Thoracic aorta (tissue), 2 donors: Measurements from ENCODE around the gene RGSL1. TPM values are rescaled to one million over a fixed set of nuclear protein-coding genes. Genes with fewer than 3 reads are reported as not detected.

ENCODE experiments used
- ATAC-seq: fragments of 150-250 bp; one replicate; pipeline ENCODE4 v1.8.0; 2017; ENCODE audit warnings: low read depth; ENCODE audit not compliant: insufficient number of reproducible peaks, low FRiP score
- DNase-seq: peaks from one replicate; pipeline ENCODE4 v3.0.0-alpha.2; 2020; ENCODE audit warnings: low spot score
- H3K27ac ChIP-seq, 2 donors: fragments of 200-600 bp; sonication (generic); 1 replicate in 1 of 2; 2 replicates in 1 of 2; pipeline ENCODE4 v1.5.1; 2016; ENCODE audit warnings: mild to moderate bottlenecking in 2 of 2, moderate library complexity in 2 of 2
- H3K27me3 ChIP-seq: fragments of 200-600 bp; sonication (generic); replicated peaks from 2 replicates; pipeline ENCODE4 v1.6.0; 2016; ENCODE audit warnings: mild to moderate bottlenecking; ENCODE audit not compliant: insufficient read depth
- H3K36me3 ChIP-seq: fragments of 200-600 bp; sonication (generic); one replicate; pipeline ENCODE4 v1.5.1; 2016
- H3K4me1 ChIP-seq, 2 donors: fragments of 200-600 bp; sonication (generic); 1 replicate in 1 of 2; 2 replicates in 1 of 2; pipeline versions ENCODE4 v1.5.1 to v1.6.0; 2016; ENCODE audit warnings: low read depth in 2 of 2, mild to moderate bottlenecking in 1 of 2; ENCODE audit not compliant: control insufficient read depth in 1 of 2
- H3K4me3 ChIP-seq: fragments of 200-600 bp; sonication (generic); 2 replicates; pipeline ENCODE4 v1.5.1; 2016; ENCODE audit warnings: mild to moderate bottlenecking
- H3K9me3 ChIP-seq: fragments of 200-600 bp; sonication (generic); 2 replicates; pipeline ENCODE4 v1.5.1; 2016
- total RNA-seq, 2 donors: library from RNA; depleted of rRNA; stranded (reverse); fragments of >200 nt; gene quantifications; one replicate each; pipeline versions ENCODE4 v1.1.0 to v1.2.3, GENCODE V29; 2016
- TF ChIP-seq, protein P1 (sequence below): fragments of 200-600 bp; sonication (generic); IDR thresholded peaks from one replicate; pipeline ENCODE4 v1.5.1; 2019; ENCODE audit warnings: antibody characterized with exemption

Gene RGSL1
- total RNA-seq, 2 donors from 2014 or later: not detected

DNA sequence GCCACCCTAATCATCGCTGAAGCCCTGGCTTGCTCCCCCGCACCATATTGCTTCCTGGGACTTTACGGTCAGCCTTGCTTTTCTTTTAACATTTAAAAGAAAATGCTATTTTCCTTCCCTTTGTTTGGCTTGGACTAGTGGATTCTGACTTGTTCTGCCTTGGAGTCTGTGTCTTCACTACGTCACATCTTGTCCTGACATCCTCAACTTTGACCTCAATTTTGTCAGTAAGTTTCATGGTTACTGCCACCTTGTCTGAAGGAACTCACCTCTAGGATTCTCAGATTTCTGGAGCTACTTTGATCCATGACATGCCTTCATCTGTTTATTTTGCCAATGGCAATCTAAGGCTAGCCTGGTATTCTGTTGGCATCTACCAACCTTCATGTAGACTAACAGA is 134.8 kb downstream of the RGSL1 start:
- no peak overlapping the region for H3K4me3 ChIP-seq
- peaks cover 18% of the 10 kb centered on the region for H3K36me3 ChIP-seq
- H3K27ac ChIP-seq: no peak overlapping the region
- DNase-seq: no peak
- TF ChIP-seq, protein P1, sequence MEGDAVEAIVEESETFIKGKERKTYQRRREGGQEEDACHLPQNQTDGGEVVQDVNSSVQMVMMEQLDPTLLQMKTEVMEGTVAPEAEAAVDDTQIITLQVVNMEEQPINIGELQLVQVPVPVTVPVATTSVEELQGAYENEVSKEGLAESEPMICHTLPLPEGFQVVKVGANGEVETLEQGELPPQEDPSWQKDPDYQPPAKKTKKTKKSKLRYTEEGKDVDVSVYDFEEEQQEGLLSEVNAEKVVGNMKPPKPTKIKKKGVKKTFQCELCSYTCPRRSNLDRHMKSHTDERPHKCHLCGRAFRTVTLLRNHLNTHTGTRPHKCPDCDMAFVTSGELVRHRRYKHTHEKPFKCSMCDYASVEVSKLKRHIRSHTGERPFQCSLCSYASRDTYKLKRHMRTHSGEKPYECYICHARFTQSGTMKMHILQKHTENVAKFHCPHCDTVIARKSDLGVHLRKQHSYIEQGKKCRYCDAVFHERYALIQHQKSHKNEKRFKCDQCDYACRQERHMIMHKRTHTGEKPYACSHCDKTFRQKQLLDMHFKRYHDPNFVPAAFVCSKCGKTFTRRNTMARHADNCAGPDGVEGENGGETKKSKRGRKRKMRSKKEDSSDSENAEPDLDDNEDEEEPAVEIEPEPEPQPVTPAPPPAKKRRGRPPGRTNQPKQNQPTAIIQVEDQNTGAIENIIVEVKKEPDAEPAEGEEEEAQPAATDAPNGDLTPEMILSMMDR: no peak
- no peaks in the 10 kb centered on the region for H3K27me3 ChIP-seq
- H3K9me3 ChIP-seq: no peaks in the 10 kb centered on the region
- ATAC-seq: no peak
- H3K4me1 ChIP-seq: peaks cover 12 to 31% of the 10 kb centered on the region in 2 donors

DNA sequence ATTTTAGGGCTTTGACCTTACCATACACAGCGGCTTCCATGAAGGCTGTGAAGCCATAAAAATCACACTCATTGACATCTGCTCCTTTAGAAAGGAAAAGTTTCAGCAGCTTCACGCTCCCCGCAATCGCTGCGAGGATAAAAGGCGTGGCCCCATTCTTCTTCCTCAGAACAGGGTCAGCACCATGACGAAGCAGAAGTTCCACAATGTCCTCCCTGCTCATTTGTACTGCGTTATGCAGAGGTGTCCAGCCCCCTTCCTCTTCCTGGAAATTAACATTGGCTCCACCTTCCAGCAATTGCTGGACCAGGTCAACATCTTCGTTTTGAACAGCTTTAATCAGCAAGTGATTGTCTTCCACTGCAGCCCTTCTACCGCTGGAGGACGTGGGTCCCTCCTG is 136.4 kb downstream of the RGSL1 start:
- H3K27ac ChIP-seq: no peak overlapping the region
- no peaks in the 10 kb centered on the region for H3K27me3 ChIP-seq
- no peak for DNase-seq
- H3K9me3 ChIP-seq: no peaks in the 10 kb centered on the region
- peaks cover 10% of the 10 kb centered on the region for H3K36me3 ChIP-seq
- no peak overlapping the region for H3K4me3 ChIP-seq
- TF ChIP-seq, protein P1: no peak
- no peak for ATAC-seq
- peaks cover 12 to 31% of the 10 kb centered on the region in 2 donors for H3K4me1 ChIP-seq

DNA sequence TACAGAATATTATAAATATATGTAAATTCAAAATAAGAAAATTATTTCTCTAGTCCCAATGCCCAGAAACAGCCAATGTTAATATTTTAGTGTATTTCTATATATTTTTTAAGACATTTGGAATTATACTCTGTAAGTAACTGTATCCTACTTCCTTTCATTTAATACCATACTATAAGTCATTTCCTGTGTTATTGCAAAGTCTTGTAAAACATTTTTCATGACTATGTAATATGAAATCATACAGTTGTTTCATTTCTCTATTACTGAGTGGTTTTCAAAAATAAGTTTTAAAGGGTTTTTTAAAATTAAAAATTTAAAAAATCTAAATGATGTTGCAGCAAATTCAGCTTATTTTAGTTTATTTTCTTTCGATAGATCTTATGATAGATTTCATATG is 137.1 kb downstream of the RGSL1 start:
- Histone ChIP-seq H3K9me3 (no peaks in the 10 kb centered on the region), H3K27ac (no peak overlapping the region), H3K27me3 (no peaks in the 10 kb centered on the region), H3K4me3 (no peak overlapping the region), H3K36me3 (peaks cover 5% of the 10 kb centered on the region), H3K4me1 (peaks cover 12 to 31% of the 10 kb centered on the region in 2 donors)
- TF ChIP-seq, protein P1: no peak
- DNase-seq: no peak
- no peak for ATAC-seq

DNA sequence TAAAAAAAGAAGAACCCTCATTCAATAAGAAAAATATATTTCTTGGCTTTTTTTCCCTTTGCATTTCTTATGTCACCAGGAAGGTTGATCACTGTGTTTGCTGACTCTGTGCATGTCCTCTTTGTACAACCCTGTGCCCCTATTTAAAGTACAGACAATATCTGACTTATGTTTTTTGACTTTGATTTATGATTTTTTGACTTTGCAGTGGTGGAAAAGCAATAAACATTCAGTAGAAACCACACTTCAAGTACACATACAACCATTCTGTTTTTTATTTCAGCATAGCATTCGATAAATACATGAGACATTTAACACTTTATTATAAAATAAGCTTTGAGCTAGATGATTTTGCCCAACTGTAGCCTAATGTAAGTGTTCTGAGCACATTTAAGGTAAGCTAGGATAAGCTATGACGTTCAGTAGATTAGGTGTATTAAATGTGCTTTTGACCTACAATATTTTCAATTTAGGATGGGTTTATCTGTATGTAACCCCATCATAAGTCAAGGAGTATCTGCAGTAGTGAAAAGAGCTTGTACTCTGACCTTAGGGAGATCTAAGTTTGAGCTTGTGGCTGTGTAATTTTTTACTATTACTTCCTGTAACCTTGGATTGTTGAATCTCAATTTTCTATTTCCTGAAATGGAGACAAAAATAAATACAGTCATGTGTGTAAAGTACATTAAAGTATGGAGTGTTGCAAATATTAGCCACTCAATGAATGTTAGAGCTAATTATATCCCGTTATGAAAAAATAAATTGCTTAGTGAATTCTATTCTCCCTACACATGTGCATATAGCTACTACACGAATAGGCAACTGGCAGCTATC is 137.9 kb downstream of the RGSL1 start:
- Histone ChIP-seq H3K27me3 (no peaks in the 10 kb centered on the region), H3K4me1 (peaks cover 12 to 31% of the 10 kb centered on the region in 2 donors), H3K36me3 (no peaks in the 10 kb centered on the region), H3K9me3 (no peaks in the 10 kb centered on the region), H3K27ac (peak overlapping the region in 1 of 2 donors; percentile 78), H3K4me3 (peak overlapping the region; percentile 82)
- DNase-seq (no peak), ATAC-seq (no peak)
- TF ChIP-seq, protein P1: no peak

DNA sequence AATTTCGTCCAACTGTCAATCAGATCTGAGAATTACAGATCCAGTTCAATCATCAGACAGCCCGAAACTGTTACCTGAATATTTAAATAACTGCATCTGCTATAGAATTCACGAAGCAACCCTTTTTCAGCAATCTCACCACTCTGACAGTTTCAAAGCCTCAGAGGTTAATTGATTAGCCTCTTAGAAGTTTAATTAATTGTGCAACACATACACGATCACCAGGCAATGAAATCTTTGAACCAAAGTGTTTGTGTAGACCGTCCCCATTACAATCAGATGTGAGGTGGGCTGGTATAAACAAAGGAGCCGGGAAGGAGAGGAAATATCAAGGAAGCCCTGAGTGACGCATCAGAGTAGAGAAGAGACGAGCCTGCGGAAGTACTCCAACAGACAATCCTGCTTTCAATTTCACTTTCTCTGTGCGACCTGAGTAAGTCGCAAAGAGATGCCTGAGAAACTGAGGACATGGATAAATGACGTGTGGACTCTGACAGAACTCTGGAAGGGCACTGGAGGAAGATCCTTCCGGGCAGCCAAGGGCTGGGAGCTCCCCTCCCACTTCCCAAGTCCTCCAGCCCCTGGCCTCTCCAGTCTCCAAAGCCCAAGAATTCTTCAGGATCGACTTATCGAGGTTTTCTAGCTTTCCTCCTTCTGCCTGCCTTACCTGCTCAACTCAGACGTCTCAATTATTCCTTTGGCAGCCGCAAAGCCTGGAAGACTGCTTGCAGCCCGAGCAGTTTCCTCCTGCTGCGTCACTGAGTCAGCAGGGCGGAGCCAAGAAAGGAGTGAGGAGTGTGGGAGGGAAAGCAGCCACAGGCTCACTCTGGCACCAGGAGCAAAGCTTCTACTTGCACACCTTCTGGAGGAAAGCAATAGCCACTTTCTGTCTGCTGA is 138.8 kb downstream of the RGSL1 start, which contains the start of gene RNASEL:
RNASEL (minus strand) TSS at position 757 of the 897 bp plus-strand sequence. CDS start 2,450 bp downstream, outside the sequence.
- TF ChIP-seq, protein P1: no peak
- ATAC-seq (peak; percentile 84), DNase-seq (no peak)
- Histone ChIP-seq H3K27ac (peak within 1 kb of the TSS; percentile 71 to 78), H3K27me3 (no peaks in the 10 kb centered on the region), H3K4me3 (peak within 1 kb of the TSS; percentile 82), H3K4me1 (peaks cover 12 to 31% of the 10 kb centered on the region in 2 donors), H3K36me3 (no peaks in the 10 kb centered on the region), H3K9me3 (no peaks in the 10 kb centered on the region)
